Heart left ventricle (tissue), 16 donors: ENCODE data around the gene EPN2. TPM values are rescaled to one million over a fixed set of nuclear protein-coding genes. Genes with fewer than 3 reads are reported as not detected.

Source experiments
- ATAC-seq, 4 donors: fragments of 200-7000 bp; cut with Tn5 transposase; one replicate each; pipeline ENCODE4 v1.9.1; 2020 to 2022; ENCODE audit warnings: moderate library complexity in 4 of 4, mild to moderate bottlenecking in 3 of 4, moderate number of reproducible peaks in 1 of 4
- DNase-seq, 5 donors: peaks; one replicate each; pipeline ENCODE4 v3.0.0-alpha.2; 2020
- H3K27ac ChIP-seq, 12 donors: fragments of 200-600 bp; sonication (generic) in 4 of 12; one replicate each; pipeline versions ENCODE4 v1.5.0 to v1.8.0; 2016 to 2022; ENCODE audit warnings: mild to moderate bottlenecking in 2 of 12
- H3K27me3 ChIP-seq, 9 donors: fragments of 200-600 bp; sonication (generic) in 2 of 9; one replicate each; pipeline versions ENCODE4 v1.5.1 to v1.8.0; 2016 to 2022; ENCODE audit warnings: mild to moderate bottlenecking in 3 of 9
- H3K36me3 ChIP-seq, 9 donors: fragments of 200-600 bp; sonication (generic) in 2 of 9; one replicate each; pipeline versions ENCODE4 v1.5.0 to v1.8.0; 2018 to 2022; ENCODE audit warnings: mild to moderate bottlenecking in 2 of 9
- H3K4me1 ChIP-seq, 12 donors: fragments of 200-600 bp; sonication (generic) in 4 of 12; one replicate each; pipeline versions ENCODE4 v1.5.0 to v1.8.0; 2016 to 2022; ENCODE audit warnings: mild to moderate bottlenecking in 3 of 12
- H3K4me3 ChIP-seq, 12 donors: fragments of 200-600 bp; sonication (generic) in 4 of 12; one replicate each; pipeline versions ENCODE4 v1.5.0 to v1.8.0; 2017 to 2022; ENCODE audit warnings: mild to moderate bottlenecking in 9 of 12, moderate library complexity in 4 of 12
- H3K9me3 ChIP-seq, 12 donors: fragments of 200-600 bp; sonication (generic) in 4 of 12; one replicate each; pipeline versions ENCODE4 v1.5.0 to v1.8.0; 2016 to 2022; ENCODE audit warnings: mild to moderate bottlenecking in 1 of 12
- CTCF ChIP-seq, 12 donors: fragments of 200-600 bp; sonication (generic) in 4 of 12; IDR thresholded peaks; one replicate each; pipeline versions ENCODE4 v1.5.0 to v1.8.0; 2018 to 2022; ENCODE audit warnings: antibody characterized with exemption in 12 of 12, mild to moderate bottlenecking in 5 of 12
- POLR2A ChIP-seq, 2 donors: fragments of 450-650 bp; IDR thresholded peaks; one replicate each; pipeline ENCODE4 v1.6.1; 2017; ENCODE audit warnings: antibody characterized with exemption in 2 of 2, mild to moderate bottlenecking in 2 of 2, moderate library complexity in 2 of 2
- WGBS, 4 donors: extraction: QIAGEN DNeasy Blood & Tissue Kit in 2 of 4; methylation state at CpG; one replicate each; pipeline versions ENCODE4 v1.1.5 to v1.1.7; 2013 to 2018; 5-methylcytosine and 5-hydroxymethylcytosine counted together
- intact Hi-C, 10 donors: fragments of 100-400 bp; cut with DNase I; formaldehyde crosslinking; loops; one replicate each; pipeline versions ENCODE4 v1.11.1 to v1.14.2; 2022
- polyA plus RNA-seq, 2 donors: library from polyadenylated mRNA; stranded (reverse); fragments of 200-250 nt; gene quantifications; one replicate each; pipeline ENCODE4 v1.2.3, GENCODE V29; 2013
- total RNA-seq, 9 donors: library from RNA; depleted of rRNA in 2 of 9; stranded (reverse); fragments of >200 nt in 2 of 9; fragmentation: NEBNext Ultra II Directional in 3 of 9; extraction: Animal tissue kit (Norgen Biotek cat#: 25700) in 3 of 9; gene quantifications; one replicate each; pipeline versions ENCODE4 v1.1.0 to v1.2.4, GENCODE V29; 2016 to 2023
- donor health status: ischemic (EF 13 %, LVEDD 7.1; RV severe dilation, severe dysfunction).
- donor health status: healthy with polysubstance abuse.
- donor health status: DM: no; HTN: yes; CAD: no.
- donor health status: DM: no; HTN: no; CAD: no.
- donor health status: ischemic (EF 25% LVEDD 6.9; RV normal size, moderate dysfunction).
- donor health status: ischemic (EF 25% LVEDD 5.7; RV mildly dilated, moderate dysfunction).
- donor health status: healthy.
- donor health status: DM: yes; HTN: yes; CAD: no.
- donor health status: ischemic (EF 35%, LVEDD 5.7; RV mildly dilated, moderate dysfunction).
- donor health status: nonischemic (EF 11% LVEDD 7.7; RV severe dilation, severe dysfunction).
- donor health status: DM: yes; HTN: yes; CAD: no.
- donor health status: PGD.
- donor health status: ischemic (EF 29% LVEDD 5.4; RV normal size, mild dysfunction).
- donor health status: nonischemic (EF 23%, LVEDD 6.1; RV moderate dilation, normal function).

Gene EPN2
- total and polyA plus RNA-seq, 11 donors = 26.4 to 114 (median 72.0) TPM

DNA sequence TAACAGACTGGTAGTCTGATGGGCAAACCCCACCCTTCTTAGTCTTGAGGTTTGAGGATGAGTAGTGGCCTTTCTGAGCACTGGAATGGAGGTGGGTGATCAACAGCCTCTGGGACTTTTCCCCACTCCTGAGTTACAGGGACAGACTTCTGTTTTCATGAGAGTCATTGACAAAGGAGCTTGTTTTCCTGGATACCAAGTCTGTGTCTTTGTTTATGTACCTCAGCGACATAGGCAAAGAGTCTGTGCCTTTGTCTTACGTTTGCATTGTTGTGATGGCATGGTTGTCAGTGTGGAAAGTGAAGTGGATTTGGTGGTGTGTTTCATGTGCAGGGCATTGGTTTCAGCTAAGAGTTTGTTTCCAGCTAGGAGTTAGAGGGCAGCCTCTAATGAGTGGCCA, 17.5 kb downstream of the EPN2 start:
- Histone ChIP-seq H3K27me3 (no peaks in the 10 kb centered on the region), H3K27ac (peak overlapping the region in 1 of 12 donors; percentile 12), H3K4me3 (no peak overlapping the region), H3K4me1 (peaks cover 4 to 93% (median 38%) of the 10 kb centered on the region in 12 donors), H3K9me3 (peaks cover 0 to 5% (median 0%) of the 10 kb centered on the region in 12 donors), H3K36me3 (no peaks in the 10 kb centered on the region)
- TF ChIP-seq POLR2A (IDR thresholded peaks at IDR 0.05) = no peak
- TF ChIP-seq CTCF (IDR thresholded peaks at IDR 0.05) = no peak
- intact Hi-C loops = no loop called here
- DNase-seq (no peak), ATAC-seq (no peak)
- WGBS, 4 donors = 55 to 72% (median 62%) methylated on average over 2 of the region's 2 CpGs

GRCh38 chr17:19255279-19255678, 18.1 kb downstream of the EPN2 start:
- ATAC-seq = no peak
- peaks cover 7 to 93% (median 38%) of the 10 kb centered on the region in 12 donors for H3K4me1 ChIP-seq
- H3K4me3 ChIP-seq = no peak overlapping the region
- H3K27me3 ChIP-seq = no peaks in the 10 kb centered on the region
- peaks cover 0 to 5% (median 0%) of the 10 kb centered on the region in 12 donors for H3K9me3 ChIP-seq
- intact Hi-C loops = no loop called here
- no peak for TF ChIP-seq CTCF (IDR thresholded peaks at IDR 0.05)
- no peak for TF ChIP-seq POLR2A (IDR thresholded peaks at IDR 0.05)
- H3K27ac ChIP-seq = no peak overlapping the region
- H3K36me3 ChIP-seq = no peaks in the 10 kb centered on the region
- DNase-seq = no peak

- ATAC-seq (no peak), DNase-seq (peak in 1 of 5 donors; percentile 2)
- Histone ChIP-seq H3K36me3 (no peaks in the 10 kb centered on the region), H3K27me3 (no peaks in the 10 kb centered on the region), H3K4me1 (peaks cover 15 to 98% (median 59%) of the 10 kb centered on the region in 12 donors), H3K9me3 (no peaks in the 10 kb centered on the region), H3K4me3 (no peak overlapping the region), H3K27ac (no peak overlapping the region)
- intact Hi-C loops = no loop called here
- TF ChIP-seq POLR2A (IDR thresholded peaks at IDR 0.05) = no peak
- no peak for TF ChIP-seq CTCF (IDR thresholded peaks at IDR 0.05)
- WGBS, 4 donors = 67 to 82% (median 78%) methylated on average over 9 of the region's 9 CpGs
Observed at GRCh38 chr17:19258371-19258770, 21.2 kb downstream of the EPN2 start.

DNA sequence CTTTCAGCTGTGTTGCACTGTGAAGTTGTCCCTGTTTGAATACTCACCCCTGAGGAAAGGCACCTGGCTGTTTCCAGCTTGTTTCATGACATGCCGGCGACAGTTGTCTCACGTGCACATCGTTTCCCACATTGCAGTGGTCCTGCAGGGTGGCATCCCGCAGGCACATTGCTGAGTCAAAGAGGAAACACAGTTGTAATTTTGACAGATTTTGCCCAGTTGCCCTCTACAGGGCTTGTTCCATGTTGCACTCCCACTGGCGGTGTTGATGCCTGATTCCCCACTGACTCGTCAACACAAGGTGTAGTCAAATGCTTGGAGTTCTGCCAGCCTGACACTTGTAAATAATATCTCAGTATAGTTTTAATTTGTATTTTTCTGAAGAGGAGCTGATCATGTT, 23.8 kb downstream of the EPN2 start:
- Histone ChIP-seq H3K27ac (peak overlapping the region in 3 of 12 donors; percentile 26 to 84 (median 33)), H3K4me1 (peaks cover 25 to 98% (median 65%) of the 10 kb centered on the region in 12 donors), H3K9me3 (no peaks in the 10 kb centered on the region), H3K36me3 (no peaks in the 10 kb centered on the region), H3K27me3 (no peaks in the 10 kb centered on the region), H3K4me3 (no peak overlapping the region)
- no peak for ATAC-seq
- 42 to 66% (median 54%) methylated on average over 7 of the region's 7 CpGs for WGBS, 4 donors
- TF ChIP-seq CTCF (IDR thresholded peaks at IDR 0.05) (peak in 2 of 12 donors; percentile 10 to 18), POLR2A (IDR thresholded peaks at IDR 0.05) (no peak)
- intact Hi-C loops = loop anchor here in 1 of 10 donors (5.0 kb wide), 1 partner anchor 86 kb away; no protein-coding TSS in a partner anchor
- peak in 2 of 5 donors; percentile 29 to 34 for DNase-seq
